Measurements from ENCODE around the gene EYA2.

DNA sequence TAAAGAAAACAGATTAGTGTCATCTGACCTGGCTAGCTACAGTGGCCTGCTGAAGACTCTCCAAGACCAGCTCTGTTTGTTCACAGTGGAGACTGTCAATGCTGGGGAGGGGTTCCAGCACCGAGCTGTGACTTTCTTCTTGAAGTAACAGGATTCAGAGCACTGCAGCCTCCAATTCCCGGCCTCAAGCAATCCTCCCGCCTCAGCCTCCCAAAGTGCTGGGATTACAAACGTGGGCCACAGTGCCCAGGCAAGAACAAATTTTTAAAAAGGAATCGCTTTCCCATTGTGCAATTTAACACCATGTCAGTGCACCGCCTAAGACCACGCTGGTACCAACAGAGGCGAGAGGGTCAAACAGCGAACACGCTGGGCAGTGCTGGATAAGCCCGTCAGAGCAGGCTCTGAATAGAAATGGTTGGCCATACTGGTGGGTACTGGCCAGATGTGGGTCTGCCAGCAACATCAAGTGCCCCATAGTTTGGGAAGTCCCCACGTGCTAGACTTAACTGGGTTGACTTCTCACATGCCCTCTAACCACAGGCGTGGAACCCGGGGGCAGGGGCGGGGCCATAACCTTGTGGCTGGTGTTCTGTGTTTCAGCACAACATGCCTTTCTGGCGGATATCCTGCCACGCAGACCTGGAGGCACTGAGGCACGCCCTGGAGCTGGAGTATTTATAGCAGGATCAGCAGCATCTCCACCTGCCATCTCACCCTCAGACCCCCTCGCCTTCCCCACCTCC is 293.0 kb downstream of the EYA2 start:
- TF ChIP-seq POLR2AphosphoS5 (IDR thresholded peaks at IDR 0.05) (no peak), POLR2A (IDR thresholded peaks at IDR 0.05) (no peak), CTCF (IDR thresholded peaks at IDR 0.05) (no peak), EP300 (IDR thresholded peaks at IDR 0.05) (no peak)

Measured in sigmoid colon (tissue), 4 donors.